Astrocyte of the hippocampus (primary cell): ENCODE data around the gene LUZP2.

ENCODE experiments used
- DNase-seq: peaks from one replicate; pipeline ENCODE4 v3.0.0; 2011; ENCODE audit warnings: low read depth, low spot score

The LUZP2 gene

GRCh38 chr11:24634606-24635160 is 137.8 kb downstream of the LUZP2 start:
- no peak for DNase-seq

GRCh38 chr11:24635588-24636290 is 138.9 kb downstream of the LUZP2 start:
- DNase-seq: no peak

GRCh38 chr11:24636291-24636629 is 139.4 kb downstream of the LUZP2 start:
- DNase-seq: no peak

GRCh38 chr11:24637520-24637919 is 140.7 kb downstream of the LUZP2 start:
- DNase-seq: no peak

- no peak for DNase-seq
These were observed 145.8 kb downstream of the LUZP2 start for GRCh38 chr11:24642648-24643047.

- no peak for DNase-seq
These were observed 148.7 kb downstream of the LUZP2 start for GRCh38 chr11:24645563-24645962.

- DNase-seq: no peak
These were observed 155.0 kb downstream of the LUZP2 start for GRCh38 chr11:24651873-24652272.

GRCh38 chr11:24653901-24654300 is 157.0 kb downstream of the LUZP2 start:
- no peak for DNase-seq

- DNase-seq: no peak
These were observed 164.5 kb downstream of the LUZP2 start for GRCh38 chr11:24661331-24661730.

- DNase-seq: no peak
These were observed 167.5 kb downstream of the LUZP2 start for GRCh38 chr11:24664399-24664798.

GRCh38 chr11:24667353-24667968 is 170.6 kb downstream of the LUZP2 start:
- DNase-seq: no peak

GRCh38 chr11:24678703-24679348 is 182.0 kb downstream of the LUZP2 start:
- no peak for DNase-seq

- no peak for DNase-seq
These were observed 183.0 kb downstream of the LUZP2 start for GRCh38 chr11:24679821-24680351.

- DNase-seq: no peak
These were observed 186.7 kb downstream of the LUZP2 start for GRCh38 chr11:24683583-24683982.

- no peak for DNase-seq
These were observed 189.0 kb downstream of the LUZP2 start for GRCh38 chr11:24685821-24686220.

- DNase-seq: no peak
These were observed 190.8 kb downstream of the LUZP2 start for GRCh38 chr11:24687531-24688147.

GRCh38 chr11:24688981-24689380 is 192.1 kb downstream of the LUZP2 start:
- DNase-seq: no peak

- peak; percentile 3 for DNase-seq
These were observed 200.8 kb downstream of the LUZP2 start for GRCh38 chr11:24697522-24698111.

GRCh38 chr11:24704716-24705115 is 207.9 kb downstream of the LUZP2 start:
- no peak for DNase-seq

GRCh38 chr11:24705474-24705873 is 208.6 kb downstream of the LUZP2 start:
- DNase-seq: no peak

GRCh38 chr11:24708616-24709015 is 211.8 kb downstream of the LUZP2 start:
- DNase-seq: no peak
